Esophagus squamous epithelium (tissue), 4 donors: ENCODE measurements around the gene VIPR2.
"Not testable (repeated sequence)": the region's sequence is repeated elsewhere in the genome, so short reads cannot be mapped to it uniquely, and the experiment has no call there.

Source experiments
- POLR2A ChIP-seq, 4 donors: fragments of 450-650 bp; IDR thresholded peaks; one replicate each; pipeline ENCODE4 v1.6.1; 2017; ENCODE audit warnings: antibody characterized with exemption in 4 of 4, mild to moderate bottlenecking in 4 of 4, moderate library complexity in 3 of 4
- TF ChIP-seq, protein P1 (sequence below), 6 experiments: fragments of 450-650 bp in 4 of 6; fragments of 200-600 bp in 2 of 6; sonication (generic) in 2 of 6; IDR thresholded peaks; one replicate each; pipeline ENCODE4 v1.5.1; 2016 to 2019; ENCODE audit warnings: antibody characterized with exemption in 6 of 6, mild to moderate bottlenecking in 4 of 6, moderate library complexity in 4 of 6

DNA sequence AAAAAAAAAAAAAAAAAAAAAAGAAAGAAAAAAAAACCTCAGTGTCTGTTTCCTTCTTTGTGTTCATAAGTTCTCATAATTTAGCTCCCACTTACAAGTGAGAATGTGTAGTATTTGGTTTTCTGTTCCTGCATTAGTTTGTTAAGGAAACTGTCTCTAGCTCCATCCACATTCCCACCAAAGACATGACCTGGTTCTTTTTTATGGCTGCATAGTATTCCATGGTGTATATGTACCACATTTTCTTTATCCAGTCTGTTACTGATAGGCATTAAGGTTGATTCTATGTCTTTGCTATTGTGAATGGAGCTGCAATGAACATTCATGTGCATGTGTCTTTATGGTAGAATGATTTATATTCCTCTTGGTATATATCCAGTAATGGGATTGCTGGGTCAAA, 21.4 kb downstream of the VIPR2 start:
- TF ChIP-seq POLR2A (IDR thresholded peaks at IDR 0.05), result not testable (repeated sequence)
- TF ChIP-seq, protein P1, sequence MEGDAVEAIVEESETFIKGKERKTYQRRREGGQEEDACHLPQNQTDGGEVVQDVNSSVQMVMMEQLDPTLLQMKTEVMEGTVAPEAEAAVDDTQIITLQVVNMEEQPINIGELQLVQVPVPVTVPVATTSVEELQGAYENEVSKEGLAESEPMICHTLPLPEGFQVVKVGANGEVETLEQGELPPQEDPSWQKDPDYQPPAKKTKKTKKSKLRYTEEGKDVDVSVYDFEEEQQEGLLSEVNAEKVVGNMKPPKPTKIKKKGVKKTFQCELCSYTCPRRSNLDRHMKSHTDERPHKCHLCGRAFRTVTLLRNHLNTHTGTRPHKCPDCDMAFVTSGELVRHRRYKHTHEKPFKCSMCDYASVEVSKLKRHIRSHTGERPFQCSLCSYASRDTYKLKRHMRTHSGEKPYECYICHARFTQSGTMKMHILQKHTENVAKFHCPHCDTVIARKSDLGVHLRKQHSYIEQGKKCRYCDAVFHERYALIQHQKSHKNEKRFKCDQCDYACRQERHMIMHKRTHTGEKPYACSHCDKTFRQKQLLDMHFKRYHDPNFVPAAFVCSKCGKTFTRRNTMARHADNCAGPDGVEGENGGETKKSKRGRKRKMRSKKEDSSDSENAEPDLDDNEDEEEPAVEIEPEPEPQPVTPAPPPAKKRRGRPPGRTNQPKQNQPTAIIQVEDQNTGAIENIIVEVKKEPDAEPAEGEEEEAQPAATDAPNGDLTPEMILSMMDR (IDR thresholded peaks at IDR 0.05), result not testable (repeated sequence)
